Measurements from ENCODE around the gene ZDHHC18. TPM values are rescaled to one million over a fixed set of nuclear protein-coding genes. Genes with fewer than 3 reads are reported as not detected.
A peak's percentile ranks its signal among the peaks of the same experiment; 100 is the strongest.
"Not testable (repeated sequence)": the region's sequence is repeated elsewhere in the genome, so short reads cannot be mapped to it uniquely, and the experiment has no call there.

The ZDHHC18 gene
- polyA plus RNA-seq, 1 experiment: 20.4 TPM

DNA sequence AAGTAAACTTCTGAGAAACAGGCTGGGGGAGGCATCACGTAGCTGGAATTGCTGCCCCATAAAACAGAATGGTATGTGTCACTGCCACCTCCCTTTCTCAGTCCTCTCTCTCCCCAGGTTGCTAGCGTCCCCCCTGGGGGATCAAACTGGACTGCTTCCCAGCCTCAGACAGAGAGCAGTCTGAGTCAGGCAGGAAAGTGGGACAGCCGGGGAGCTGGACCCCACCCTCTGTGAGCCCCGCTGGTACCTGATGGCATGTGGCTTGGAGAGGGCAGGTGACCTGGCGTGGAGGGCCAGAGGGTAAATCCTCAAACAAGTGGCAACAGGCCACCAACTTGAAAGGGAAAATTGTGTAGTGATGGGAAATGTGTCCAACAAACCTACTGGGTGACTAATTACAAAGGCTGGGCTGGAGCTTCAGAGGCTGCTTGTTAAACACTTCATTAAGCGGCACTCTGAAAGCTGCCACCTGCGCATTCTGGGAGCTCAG lies 35.4 kb downstream of the ZDHHC18 start:
- POLR2A ChIA-PET: no interaction called here
- H3K27me3 ChIP-seq (ENCODE audit: control insufficient read depth, insufficient read depth, low read length): no peaks in the 10 kb centered on the region
- DNase-seq (ENCODE audit: low read depth, low spot score): no peak

GRCh38 chr1:26862781-26863684 lies 36.5 kb downstream of the ZDHHC18 start, which contains the start of gene SFN:
TSS of gene SFN (plus strand) at chr1:26863149. CDS start at chr1:26863213, 64 bp downstream.
- H3K9me3 ChIP-seq (ENCODE audit: control insufficient read depth, insufficient read depth, low read length): no peaks in the 10 kb centered on the region
- no peak for DNase-seq (ENCODE audit: low read depth, low spot score)
- H3K27ac ChIP-seq (ENCODE audit: low read depth, low read length): no peak within 1 kb of the TSS
- H3K27me3 ChIP-seq (ENCODE audit: control insufficient read depth, insufficient read depth, low read length): no peaks in the 10 kb centered on the region
- ChIA-PET POLR2A (no interaction called here), CTCF (interaction anchor here (0.5 kb wide), 1 partner anchor 44 kb away, joined by 4 read pairs; no protein-coding TSS in a partner anchor)
- TF ChIP-seq, protein P1, sequence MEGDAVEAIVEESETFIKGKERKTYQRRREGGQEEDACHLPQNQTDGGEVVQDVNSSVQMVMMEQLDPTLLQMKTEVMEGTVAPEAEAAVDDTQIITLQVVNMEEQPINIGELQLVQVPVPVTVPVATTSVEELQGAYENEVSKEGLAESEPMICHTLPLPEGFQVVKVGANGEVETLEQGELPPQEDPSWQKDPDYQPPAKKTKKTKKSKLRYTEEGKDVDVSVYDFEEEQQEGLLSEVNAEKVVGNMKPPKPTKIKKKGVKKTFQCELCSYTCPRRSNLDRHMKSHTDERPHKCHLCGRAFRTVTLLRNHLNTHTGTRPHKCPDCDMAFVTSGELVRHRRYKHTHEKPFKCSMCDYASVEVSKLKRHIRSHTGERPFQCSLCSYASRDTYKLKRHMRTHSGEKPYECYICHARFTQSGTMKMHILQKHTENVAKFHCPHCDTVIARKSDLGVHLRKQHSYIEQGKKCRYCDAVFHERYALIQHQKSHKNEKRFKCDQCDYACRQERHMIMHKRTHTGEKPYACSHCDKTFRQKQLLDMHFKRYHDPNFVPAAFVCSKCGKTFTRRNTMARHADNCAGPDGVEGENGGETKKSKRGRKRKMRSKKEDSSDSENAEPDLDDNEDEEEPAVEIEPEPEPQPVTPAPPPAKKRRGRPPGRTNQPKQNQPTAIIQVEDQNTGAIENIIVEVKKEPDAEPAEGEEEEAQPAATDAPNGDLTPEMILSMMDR (IDR thresholded peaks at IDR 0.05; ENCODE audit: low read depth, low read length): 0 out of 2 replicates have a peak, but pooled peaks have one; percentile 6
- peak within 1 kb of the TSS; percentile 34 for H3K4me3 ChIP-seq (ENCODE audit: low read depth, low read length)

More for the DNA sequence above, 35.4 kb downstream of the ZDHHC18 start:
- CTCF ChIA-PET: interaction anchor here (0.9 to 1.3 kb wide), 3 partner anchors 25 to 260 kb away, joined by 3 to 5 read pairs (median 3); no protein-coding TSS in a partner anchor
- Histone ChIP-seq H3K27ac (ENCODE audit: low read depth, low read length) (no peak overlapping the region), H3K9me3 (ENCODE audit: control insufficient read depth, insufficient read depth, low read length) (no peaks in the 10 kb centered on the region), H3K4me3 (ENCODE audit: low read depth, low read length) (no peak overlapping the region)
- TF ChIP-seq, protein P1 (IDR thresholded peaks at IDR 0.05; ENCODE audit: low read depth, low read length): no peak

GRCh38 chr1:26863685-26864077 lies 37.2 kb downstream of the ZDHHC18 start:
- CTCF ChIA-PET: interaction anchor here (0.5 kb wide), 1 partner anchor 45 kb away, joined by 4 read pairs; no protein-coding TSS in a partner anchor
- DNase-seq (ENCODE audit: low read depth, low spot score): no peak
- no peaks in the 10 kb centered on the region for H3K27me3 ChIP-seq (ENCODE audit: control insufficient read depth, insufficient read depth, low read length)
- POLR2A ChIA-PET: interaction anchor here (1.4 kb wide), 1 partner anchor 10 kb away, joined by 4 read pairs; no protein-coding TSS in a partner anchor
- H3K9me3 ChIP-seq (ENCODE audit: control insufficient read depth, insufficient read depth, low read length): no peaks in the 10 kb centered on the region
- TF ChIP-seq, protein P1 (IDR thresholded peaks at IDR 0.05; ENCODE audit: low read depth, low read length): no peak
- no peak overlapping the region for H3K27ac ChIP-seq (ENCODE audit: low read depth, low read length)
- no peak overlapping the region for H3K4me3 ChIP-seq (ENCODE audit: low read depth, low read length)

DNA sequence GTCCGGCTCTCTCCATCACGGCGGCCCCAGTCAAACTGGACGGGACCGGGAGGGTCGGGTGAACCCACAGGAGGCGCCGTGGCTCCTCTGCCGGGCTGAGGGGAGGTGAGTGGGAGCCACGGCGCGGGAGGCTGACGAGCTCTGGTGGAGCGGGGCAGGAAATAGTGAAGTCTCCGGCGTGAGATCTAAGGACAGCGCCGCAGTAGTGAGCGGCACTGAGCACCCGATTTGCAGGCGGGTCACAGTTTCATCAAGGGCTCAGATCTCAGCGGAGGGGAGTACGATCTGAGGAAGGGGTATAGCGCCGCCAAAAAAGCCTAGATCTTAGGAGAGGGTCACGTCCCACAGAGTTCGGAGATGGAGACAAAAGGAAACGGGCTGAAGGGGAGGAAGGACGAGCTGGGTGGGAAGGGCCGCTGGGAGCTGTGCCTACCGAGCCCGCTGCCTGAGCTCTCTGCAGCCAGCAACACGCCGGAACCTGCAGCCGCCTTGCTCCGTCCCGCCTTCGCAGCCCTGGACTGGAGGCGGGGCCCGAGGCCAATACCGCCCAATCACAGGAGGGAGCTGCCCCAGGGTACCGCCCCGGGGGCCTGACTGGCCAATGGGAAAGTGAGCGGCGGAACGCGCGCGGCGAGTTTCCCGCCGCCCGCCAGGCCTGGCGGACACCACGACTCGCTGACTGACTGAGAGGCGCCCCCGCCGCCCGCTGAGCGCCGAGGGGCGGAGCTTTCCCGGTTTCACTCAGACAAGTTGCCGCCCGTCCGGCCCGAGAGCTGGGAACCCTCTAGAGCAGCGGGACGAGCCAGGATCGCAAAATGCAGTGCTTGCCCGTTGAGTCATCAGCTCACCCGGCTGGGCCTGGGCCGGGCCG lies 38.4 kb downstream of the ZDHHC18 start:
- CTCF ChIA-PET: interaction anchor here (0.6 to 3.7 kb wide), 6 partner anchors 34 to 266 kb away, joined by 3 to 16 read pairs (median 4); no protein-coding TSS in a partner anchor

DNA sequence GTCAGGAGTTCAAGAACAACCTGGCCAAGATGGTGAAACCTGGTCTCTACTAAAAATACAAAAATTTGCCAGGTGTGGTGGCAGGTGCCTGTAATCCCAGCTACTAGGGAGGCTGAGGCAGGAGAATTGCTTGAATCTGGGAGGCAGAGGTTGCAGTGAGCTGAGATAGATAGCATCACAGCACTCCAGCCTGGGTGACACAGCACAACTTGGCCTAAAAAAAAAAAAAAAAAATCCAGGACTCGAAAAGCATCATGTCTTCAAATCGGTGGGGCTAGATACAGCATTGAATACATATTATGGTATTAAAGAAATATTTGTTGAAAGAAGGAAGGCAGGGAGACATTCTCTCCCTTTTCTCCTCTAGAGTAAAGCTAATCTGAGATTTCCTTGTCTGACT lies 46.6 kb downstream of the ZDHHC18 start:
- DNase-seq (ENCODE audit: low read depth, low spot score); H3K9me3 ChIP-seq (ENCODE audit: control insufficient read depth, insufficient read depth, low read length); H3K4me3 ChIP-seq (ENCODE audit: low read depth, low read length); H3K27me3 ChIP-seq (ENCODE audit: control insufficient read depth, insufficient read depth, low read length); H3K27ac ChIP-seq (ENCODE audit: low read depth, low read length): not testable (repeated sequence)
- CTCF ChIA-PET: interaction anchor here (0.7 kb wide), 1 partner anchor 69 kb away, joined by 3 read pairs; no protein-coding TSS in a partner anchor
- POLR2A ChIA-PET: interaction anchor here (1.2 to 1.3 kb wide), 2 partner anchors 9 to 15 kb away, joined by 3 to 4 read pairs; no protein-coding TSS in a partner anchor

More for the DNA sequence above, 38.4 kb downstream of the ZDHHC18 start:
- Histone ChIP-seq H3K4me3 (ENCODE audit: low read depth, low read length) (peak overlapping the region; percentile 73), H3K9me3 (ENCODE audit: control insufficient read depth, insufficient read depth, low read length) (no peaks in the 10 kb centered on the region), H3K27me3 (ENCODE audit: control insufficient read depth, insufficient read depth, low read length) (no peaks in the 10 kb centered on the region), H3K27ac (ENCODE audit: low read depth, low read length) (peak overlapping the region; percentile 97)
- DNase-seq (ENCODE audit: low read depth, low spot score): peak; percentile 96
- POLR2A ChIA-PET: interaction anchor here (0.6 to 2.5 kb wide), 16 partner anchors 9 to 364 kb away, joined by 3 to 28 read pairs (median 4); partner anchors contain the start of genes GPATCH3 and GPN2
- TF ChIP-seq, protein P1 (IDR thresholded peaks at IDR 0.05; ENCODE audit: low read depth, low read length): no peak

Measured in AG04450 (cell line).